K562 (cell line): Measurements from ENCODE around the gene FCHO1. TPM values are rescaled to one million over a fixed set of nuclear protein-coding genes. Genes with fewer than 3 reads are reported as not detected.

Source experiments
- AFF4 ChIP-seq: sonication (generic); formaldehyde crosslinking; IDR thresholded peaks from 2 replicates; pipeline ENCODE4 v1.8.0; 2023; ENCODE audit warnings: mild to moderate bottlenecking, missing genetic modification reagents
- ARHGAP35 ChIP-seq: fragments of 450-650 bp; IDR thresholded peaks from 2 replicates; pipeline ENCODE4 v1.6.1; 2018; ENCODE audit not compliant: partially characterized antibody
- ARID3B ChIP-seq: fragments of 250-450 bp; sonication (Bioruptor Pico); IDR thresholded peaks from 2 replicates; pipeline ENCODE4 v1.4.0; 2020; ENCODE audit warnings: borderline replicate concordance
- BCOR ChIP-seq: fragments of 450-650 bp; IDR thresholded peaks from 2 replicates; pipeline ENCODE4 v1.6.1; 2016
- CBX3 ChIP-seq, 2 experiments: IDR thresholded peaks; 1 replicate in 1 of 2; 2 replicates in 1 of 2; pipeline ENCODE4 v1.6.1; 2012; ENCODE audit warnings: inconsistent platforms in 2 of 2, low read length in 2 of 2, borderline replicate concordance in 1 of 2, control low read depth in 1 of 2
- DLX4 ChIP-seq: fragments of 250-450 bp; sonication (Bioruptor Pico); IDR thresholded peaks from 2 replicates; pipeline ENCODE4 v1.6.1; 2021; ENCODE audit warnings: mild to moderate bottlenecking
- ERF ChIP-seq: fragments of 450-650 bp; formaldehyde crosslinking; IDR thresholded peaks from 2 replicates; pipeline ENCODE4 v1.4.0; 2020; ENCODE audit warnings: mild to moderate bottlenecking, mixed read lengths
- ETV5 ChIP-seq: sonication (generic); formaldehyde crosslinking; IDR thresholded peaks from 2 replicates; pipeline ENCODE4 v1.4.0; 2020; ENCODE audit warnings: low read depth, mild to moderate bottlenecking, missing genetic modification reagents
- GTF2F1 ChIP-seq: IDR thresholded peaks from 2 replicates; pipeline ENCODE4 v1.6.1; 2011; ENCODE audit warnings: low read depth, low read length, improper control_type of control experiment
- HDGF ChIP-seq: fragments of 450-650 bp; IDR thresholded peaks from 2 replicates; pipeline ENCODE4 v1.6.1; 2016
- MXI1 ChIP-seq: IDR thresholded peaks from 2 replicates; pipeline ENCODE4 v1.6.1; 2011; ENCODE audit warnings: low read depth, mild to moderate bottlenecking, improper control_type of control experiment, low read length
- NFE2 ChIP-seq: IDR thresholded peaks from 2 replicates; pipeline ENCODE4 v1.6.1; 2014; ENCODE audit warnings: antibody characterized with exemption, low read depth
- NFXL1 ChIP-seq: fragments of 450-650 bp; formaldehyde crosslinking; IDR thresholded peaks from 2 replicates; pipeline ENCODE4 v1.4.0; 2021; ENCODE audit warnings: mild to moderate bottlenecking
- RAD51 ChIP-seq: fragments of 450-650 bp; IDR thresholded peaks from 2 replicates; pipeline ENCODE4 v1.7.1; 2016; ENCODE audit warnings: low read depth, mild to moderate bottlenecking, borderline replicate concordance
- SIN3A ChIP-seq, 2 experiments: fragments of 150-350 bp in 1 of 2; IDR thresholded peaks; 2 replicates each; pipeline ENCODE4 v1.6.1; 2011 to 2016; ENCODE audit warnings: borderline replicate concordance in 2 of 2, low read depth in 2 of 2, low read length in 2 of 2, mild to moderate bottlenecking in 2 of 2, moderate library complexity in 2 of 2; ENCODE audit not compliant: control insufficient read depth in 1 of 2
- STAT5A ChIP-seq: IDR thresholded peaks from 2 replicates; pipeline ENCODE4 v1.6.1; 2012; ENCODE audit warnings: low read length, inconsistent platforms, borderline replicate concordance
- USF2 ChIP-seq: sonication (generic); formaldehyde crosslinking; IDR thresholded peaks from 2 replicates; pipeline ENCODE4 v1.5.0; 2020; ENCODE audit warnings: missing genetic modification reagents
- ZBTB33 ChIP-seq: sonication (generic); formaldehyde crosslinking; IDR thresholded peaks from 2 replicates; pipeline ENCODE4 v1.8.1; 2023; ENCODE audit warnings: mild to moderate bottlenecking, missing genetic modification reagents
- ZFPM2 ChIP-seq: fragments of 250-450 bp; sonication (Bioruptor Pico); IDR thresholded peaks from 2 replicates; pipeline ENCODE4 v1.5.1; 2022; ENCODE audit warnings: mild to moderate bottlenecking
- ZNF12 ChIP-seq: sonication (generic); formaldehyde crosslinking; IDR thresholded peaks from 2 replicates; pipeline ENCODE4 v1.4.0; 2020; ENCODE audit warnings: mild to moderate bottlenecking, missing genetic modification reagents
- ZNF24 ChIP-seq: fragments of 450-650 bp; IDR thresholded peaks from 2 replicates; pipeline ENCODE4 v1.6.1; 2016
- polyA plus RNA-seq, 8 experiments: library from polyadenylated mRNA; depleted of rRNA in 4 of 8; stranded (reverse) in 5 of 8; unstranded in 3 of 8; fragments of >200 nt; fragmentation: Nextera tagmentation in 2 of 8; fragmentation: Illumina TruSeq in 1 of 8; extraction: Ambion mirVana in 2 of 8; extraction: Trizol in 1 of 8; gene quantifications; 2 replicates each; pipeline versions ENCODE4 v1.2.1 to v1.2.3, GENCODE V29; 2011 to 2014; ENCODE audit warnings: inconsistent platforms in 1 of 8, missing spikeins in 1 of 8
- total RNA-seq, 7 experiments: library from RNA; depleted of rRNA in 6 of 7; stranded (reverse); fragments of >200 nt in 6 of 7; fragmentation: Illumina TruSeq in 2 of 7; extraction: Trizol in 2 of 7; gene quantifications; 2 replicates each; pipeline versions ENCODE4 v1.2.1 to v1.2.3, GENCODE V29; 2011 to 2021; ENCODE audit warnings: low replicate concordance in 1 of 7

FCHO1 gene
- total and polyA plus RNA-seq, 9 of the 15 experiments (the other 6 are each of a cell fraction or from before 2014, with no cell fraction given) = 0.21 to 58.9 (median 18.3) TPM

GRCh38 chr19:17832443-17833208 lies 81.3 kb downstream of the FCHO1 start (continued):
- TF ChIP-seq AFF4 (CRISPR knock-in tag) (no peak), DLX4 (CRISPR knock-in tag) (no peak), ERF (CRISPR knock-in tag) (no peak), CBX3 (IDR thresholded peaks at IDR 0.05; ENCODE audit: borderline replicate concordance in 1 of 2, low read length in 2 of 2) (no peak), BCOR (0 out of 2 replicates have a peak, but pooled peaks have one; percentile 33), ARID3B (CRISPR knock-in tag) (no peak), ARHGAP35 (no peak), ZBTB33 (CRISPR knock-in tag) (peak; percentile 99), MXI1 (no peak), SIN3A (IDR thresholded peaks at IDR 0.05; ENCODE audit: borderline replicate concordance in 2 of 2, control insufficient read depth in 1 of 2, low read depth in 2 of 2, low read length in 2 of 2) (no peak), USF2 (no peak), ZFPM2 (CRISPR knock-in tag) (no peak), RAD51 (no peak), HDGF (no peak), ETV5 (CRISPR knock-in tag) (no peak), GTF2F1 (no peak), STAT5A (no peak), ZNF12 (CRISPR knock-in tag) (no peak), NFXL1 (CRISPR knock-in tag) (no peak), NFE2 (no peak), ZNF24 (no peak)
